ENCODE measurements around the gene DDIT4.
"Not testable (repeated sequence)": the region's sequence is repeated elsewhere in the genome, so short reads cannot be mapped to it uniquely, and the experiment has no call there.

Gene DDIT4

GRCh38 chr10:72265990-72266865 lies 7.5 kb upstream of the DDIT4 start:
- DNase-seq = no peak

- no peak for DNase-seq
Observed at GRCh38 chr10:72267381-72267780, 6.3 kb upstream of the DDIT4 start.

GRCh38 chr10:72267819-72268399 lies 5.8 kb upstream of the DDIT4 start:
- no peak for DNase-seq

GRCh38 chr10:72268475-72269200 lies 5.1 kb upstream of the DDIT4 start:
- DNase-seq = not testable (repeated sequence)

- DNase-seq = no peak
Observed at GRCh38 chr10:72270607-72271281, 3.0 kb upstream of the DDIT4 start.

- peak; percentile 93 for DNase-seq
Observed at GRCh38 chr10:72272689-72273409, 875 bp upstream of the DDIT4 start.

- peak; percentile 80 for DNase-seq
Observed at GRCh38 chr10:72274213-72274729, 547 bp downstream of the DDIT4 start.

- DNase-seq = no peak
Observed at GRCh38 chr10:72274730-72275350, 1.1 kb downstream of the DDIT4 start.

- DNase-seq = peak; percentile 28
Observed at GRCh38 chr10:72275351-72276012, 1.8 kb downstream of the DDIT4 start.

GRCh38 chr10:72276013-72276387 lies 2.3 kb downstream of the DDIT4 start:
- no peak for DNase-seq

GRCh38 chr10:72276421-72277339 lies 3.0 kb downstream of the DDIT4 start:
- no peak for DNase-seq

- no peak for DNase-seq
Observed at GRCh38 chr10:72277340-72277995, 3.7 kb downstream of the DDIT4 start.

GRCh38 chr10:72277996-72278667 lies 4.4 kb downstream of the DDIT4 start:
- DNase-seq = no peak

GRCh38 chr10:72278668-72279393 lies 5.1 kb downstream of the DDIT4 start:
- no peak for DNase-seq

GRCh38 chr10:72279587-72279986 lies 5.9 kb downstream of the DDIT4 start:
- DNase-seq = not testable (repeated sequence)

- no peak for DNase-seq
Observed at GRCh38 chr10:72283131-72283530, 9.4 kb downstream of the DDIT4 start.

GRCh38 chr10:72285972-72286521 lies 12.3 kb downstream of the DDIT4 start:
- no peak for DNase-seq
